Measurements from ENCODE around the gene GNAL.

GNAL gene

GRCh38 chr18:11799066-11799465 is 110.0 kb downstream of the GNAL start:
- DNase-seq (ENCODE audit: extremely low read depth, low read depth) = no peak
- H3K4me3 ChIP-seq (replicated peaks; ENCODE audit: low read depth, low read length) = no peak overlapping the region
- TF ChIP-seq CTCF (IDR thresholded peaks at IDR 0.05; ENCODE audit: low read depth, low read length, missing control alignments) = no peak

GRCh38 chr18:11800566-11801334 is 111.7 kb downstream of the GNAL start:
- H3K4me3 ChIP-seq (replicated peaks; ENCODE audit: low read depth, low read length) = no peak overlapping the region
- no peak for DNase-seq (ENCODE audit: extremely low read depth, low read depth)
- TF ChIP-seq CTCF (IDR thresholded peaks at IDR 0.05; ENCODE audit: low read depth, low read length, missing control alignments) = no peak

- TF ChIP-seq CTCF (IDR thresholded peaks at IDR 0.05; ENCODE audit: low read depth, low read length, missing control alignments) = no peak
Measured at GRCh38 chr18:11801573-11801972, 112.5 kb downstream of the GNAL start.

DNA sequence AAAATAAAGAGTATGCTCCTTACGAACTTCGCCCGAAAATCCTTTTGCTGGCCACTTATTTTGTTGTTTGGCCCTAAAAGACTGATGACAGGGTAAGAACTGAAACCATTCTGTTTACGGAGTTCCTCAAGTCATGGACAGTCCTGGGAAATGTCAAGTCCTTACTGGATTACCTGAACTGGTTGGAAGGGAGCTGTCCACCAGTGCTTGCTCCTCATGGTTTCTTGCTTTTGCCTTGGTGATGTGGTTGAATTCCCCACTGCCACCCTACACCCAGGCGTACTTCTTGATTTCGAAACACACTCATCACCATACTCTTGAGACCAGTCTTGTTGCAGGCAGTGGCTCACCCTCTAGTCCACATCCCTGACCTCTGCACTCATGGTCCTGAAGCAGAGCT is 113.1 kb downstream of the GNAL start:
- no peak for DNase-seq (ENCODE audit: extremely low read depth, low read depth)
- H3K4me3 ChIP-seq (replicated peaks; ENCODE audit: low read depth, low read length) = no peak overlapping the region
- TF ChIP-seq CTCF (IDR thresholded peaks at IDR 0.05; ENCODE audit: low read depth, low read length, missing control alignments) = no peak

More at GRCh38 chr18:11801573-11801972, 112.5 kb downstream of the GNAL start:
- no peak for DNase-seq (ENCODE audit: extremely low read depth, low read depth)
- H3K4me3 ChIP-seq (replicated peaks; ENCODE audit: low read depth, low read length) = no peak overlapping the region

GRCh38 chr18:11802586-11802985 is 113.5 kb downstream of the GNAL start:
- DNase-seq (ENCODE audit: extremely low read depth, low read depth) = no peak
- TF ChIP-seq CTCF (IDR thresholded peaks at IDR 0.05; ENCODE audit: low read depth, low read length, missing control alignments) = no peak
- no peak overlapping the region for H3K4me3 ChIP-seq (replicated peaks; ENCODE audit: low read depth, low read length)

- H3K4me3 ChIP-seq (replicated peaks; ENCODE audit: low read depth, low read length) = no peak overlapping the region
- no peak for TF ChIP-seq CTCF (IDR thresholded peaks at IDR 0.05; ENCODE audit: low read depth, low read length, missing control alignments)
- DNase-seq (ENCODE audit: extremely low read depth, low read depth) = no peak
Measured at GRCh38 chr18:11807233-11807632, 118.2 kb downstream of the GNAL start.
